HepG2 (cell line): ENCODE results near the gene RCOR1. TPM values are rescaled to one million over a fixed set of nuclear protein-coding genes. Genes with fewer than 3 reads are reported as not detected.

Source experiments
- GABPB1 ChIP-seq: IDR thresholded peaks from 2 replicates; pipeline ENCODE4 v1.6.1; 2016; ENCODE audit warnings: mild to moderate bottlenecking, missing genetic modification reagents, moderate library complexity, missing compliant biosample characterization
- GPBP1L1 ChIP-seq: sonication (generic); formaldehyde crosslinking; IDR thresholded peaks from 2 replicates; pipeline ENCODE4 v1.5.0; 2020; ENCODE audit warnings: mild to moderate bottlenecking, missing genetic modification reagents
- NFKB2 ChIP-seq: sonication (generic); formaldehyde crosslinking; IDR thresholded peaks from 2 replicates; pipeline ENCODE4 v1.4.0; 2020; ENCODE audit warnings: missing genetic modification reagents, borderline replicate concordance
- NR2C2 ChIP-seq: sonication (generic); formaldehyde crosslinking; IDR thresholded peaks from 2 replicates; pipeline ENCODE4 v1.4.0; 2020; ENCODE audit warnings: missing genetic modification reagents, mild to moderate bottlenecking, moderate library complexity, borderline replicate concordance
- POLR2A ChIP-seq, 2 experiments: IDR thresholded peaks; 2 replicates each; pipeline ENCODE4 v1.6.1; 2011; ENCODE audit warnings: low read depth in 2 of 2, low read length in 2 of 2, mild to moderate bottlenecking in 1 of 2, moderate library complexity in 1 of 2; ENCODE audit not compliant: insufficient read depth in 1 of 2
- PRDM10 ChIP-seq: sonication (generic); formaldehyde crosslinking; IDR thresholded peaks from 2 replicates; pipeline ENCODE4 v1.4.0; 2020; ENCODE audit warnings: low read depth, missing genetic modification reagents
- RERE ChIP-seq: IDR thresholded peaks from 2 replicates; pipeline ENCODE4 v1.6.1; 2016; ENCODE audit warnings: low read depth, missing genetic modification reagents, missing compliant biosample characterization
- RXRA ChIP-seq: sonication (generic); formaldehyde crosslinking; IDR thresholded peaks from 2 replicates; pipeline ENCODE4 v1.5.1; 2020; ENCODE audit warnings: missing genetic modification reagents
- SOX5 ChIP-seq: IDR thresholded peaks from 2 replicates; pipeline ENCODE4 v1.6.1; 2016; ENCODE audit warnings: borderline replicate concordance
- TCF7 ChIP-seq: sonication (generic); IDR thresholded peaks from 2 replicates; pipeline ENCODE4 v1.6.1; 2016; ENCODE audit warnings: antibody characterized with exemption, low read depth
- UBTF ChIP-seq: sonication (generic); formaldehyde crosslinking; IDR thresholded peaks from 2 replicates; pipeline ENCODE4 v1.4.0; 2020; ENCODE audit warnings: mild to moderate bottlenecking, missing genetic modification reagents
- ZFP1 ChIP-seq: IDR thresholded peaks from 2 replicates; pipeline ENCODE4 v1.6.1; 2016
- ZKSCAN8 ChIP-seq: IDR thresholded peaks from 2 replicates; pipeline ENCODE4 v1.6.1; 2016; ENCODE audit warnings: borderline replicate concordance, missing genetic modification reagents, missing compliant biosample characterization
- ZNF329 ChIP-seq: sonication (generic); formaldehyde crosslinking; IDR thresholded peaks from 2 replicates; pipeline ENCODE4 v1.9.0; 2021; ENCODE audit warnings: low read depth, mild to moderate bottlenecking, missing genetic modification reagents
- polyA plus RNA-seq, 8 experiments: library from polyadenylated mRNA; depleted of rRNA in 3 of 8; stranded (reverse) in 7 of 8; unstranded in 1 of 8; fragments of >200 nt; fragmentation: Illumina TruSeq in 4 of 8; extraction: Trizol in 4 of 8; gene quantifications; 2 replicates each; pipeline versions ENCODE4 v1.2.1 to v1.2.3, GENCODE V29; 2011 to 2016; ENCODE audit warnings: low read depth in 4 of 8, missing spikeins in 1 of 8, mixed read lengths in 1 of 8; ENCODE audit not compliant: insufficient read depth in 1 of 8
- total RNA-seq, 5 experiments: library from RNA; depleted of rRNA; stranded (reverse); fragments of >200 nt; fragmentation: Illumina TruSeq; extraction: Trizol; gene quantifications; 2 replicates each; pipeline ENCODE4 v1.2.3, GENCODE V29; 2016; ENCODE audit warnings: low read depth in 1 of 5

The RCOR1 gene
- total and polyA plus RNA-seq, 2 of the 13 experiments (the other 11 are each of a cell fraction or from before 2014, with no cell fraction given): 10.2 to 11.1 TPM

GRCh38 chr14:102593061-102593824 lies 794 bp downstream of the RCOR1 start (continued):
- TF ChIP-seq PRDM10 (CRISPR knock-in tag): no peak
- peak; percentile 64 for TF ChIP-seq UBTF
- no peak for TF ChIP-seq TCF7
- TF ChIP-seq NFKB2 (CRISPR knock-in tag): no peak
- TF ChIP-seq RXRA: peak; percentile 58; the same call in 1 of the 2 replicates
- TF ChIP-seq GPBP1L1: no peak
- no peak for TF ChIP-seq ZFP1 (CRISPR knock-in tag)
- no peak for TF ChIP-seq ZNF329 (CRISPR knock-in tag)
- no peak for TF ChIP-seq POLR2A (IDR thresholded peaks at IDR 0.05; ENCODE audit: insufficient read depth in 1 of 2, low read depth in 2 of 2, low read length in 2 of 2)
- no peak for TF ChIP-seq SOX5 (CRISPR knock-in tag)
- TF ChIP-seq GABPB1: no peak; the same call in 1 of the 2 replicates
- no peak for TF ChIP-seq ZKSCAN8 (CRISPR knock-in tag)
- TF ChIP-seq RERE (CRISPR knock-in tag): no peak
- no peak for TF ChIP-seq NR2C2 (CRISPR knock-in tag)
